ENCODE results near the gene CAVIN1.

CAVIN1 gene

GRCh38 chr17:42387661-42388380 lies 35.2 kb downstream of the CAVIN1 start:
- Histone ChIP-seq H3K79me2 (ENCODE audit: low read length) (peaks cover 33% of the 10 kb centered on the region), H3K36me3 (replicated peaks; ENCODE audit: insufficient read depth, low read length) (no peaks in the 10 kb centered on the region), H3K9me2 (replicated peaks; ENCODE audit: insufficient read depth, low read length) (no peaks in the 10 kb centered on the region), H3K4me2 (ENCODE audit: low read depth, low read length) (peak overlapping the region; percentile 87), H3K4me1 (ENCODE audit: low read length) (peaks cover 10% of the 10 kb centered on the region), H3K4me3 (ENCODE audit: low read length) (peak overlapping the region; percentile 85), H3K27me3 (replicated peaks; ENCODE audit: insufficient read depth, low read length) (no peaks in the 10 kb centered on the region), H4K20me1 (ENCODE audit: insufficient read depth, low read length) (no peaks in the 10 kb centered on the region), H3K9me3 (replicated peaks; ENCODE audit: insufficient read depth, low read length) (no peaks in the 10 kb centered on the region), H3F3A (ENCODE audit: insufficient read depth, low read length) (no peaks in the 10 kb centered on the region), H3K27ac (ENCODE audit: low read length) (peak overlapping the region; percentile 43; the same call in 1 of the 2 replicates), H2AFZ (ENCODE audit: low read length) (peak overlapping the region; percentile 85), H3K9ac (ENCODE audit: low read length) (peak overlapping the region; percentile 81)
- TF ChIP-seq EZH2phosphoT487 (IDR thresholded peaks at IDR 0.05; ENCODE audit: low read length) (no peak), CTCF (IDR thresholded peaks at IDR 0.05; ENCODE audit: low read length) (no peak), EZH2 (optimal IDR thresholded peaks at IDR 0.05; ENCODE audit: low read depth, low read length) (no peak)
- peak; percentile 18 for DNase-seq

- H3K79me2 ChIP-seq (ENCODE audit: low read length) = peaks cover 37% of the 10 kb centered on the region
- no peak for DNase-seq
These were observed 36.0 kb downstream of the CAVIN1 start for GRCh38 chr17:42386777-42387657.

GRCh38 chr17:42381898-42382297 lies 41.2 kb downstream of the CAVIN1 start:
- no peak for DNase-seq
- no peaks in the 10 kb centered on the region for H4K20me1 ChIP-seq (ENCODE audit: insufficient read depth, low read length)

More at GRCh38 chr17:42386777-42387657, 36.0 kb downstream of the CAVIN1 start:
- Histone ChIP-seq H3K9ac (ENCODE audit: low read length) (peak overlapping the region; percentile 81; the same call in 1 of the 2 replicates), H3K9me3 (replicated peaks; ENCODE audit: insufficient read depth, low read length) (no peaks in the 10 kb centered on the region), H3K4me2 (ENCODE audit: low read depth, low read length) (peak overlapping the region; percentile 87), H4K20me1 (ENCODE audit: insufficient read depth, low read length) (no peaks in the 10 kb centered on the region), H3K27me3 (replicated peaks; ENCODE audit: insufficient read depth, low read length) (no peaks in the 10 kb centered on the region), H3K27ac (ENCODE audit: low read length) (no peak overlapping the region), H3K36me3 (replicated peaks; ENCODE audit: insufficient read depth, low read length) (no peaks in the 10 kb centered on the region), H3K4me3 (ENCODE audit: low read length) (peak overlapping the region; percentile 85), H3K9me2 (replicated peaks; ENCODE audit: insufficient read depth, low read length) (no peaks in the 10 kb centered on the region), H3F3A (ENCODE audit: insufficient read depth, low read length) (no peaks in the 10 kb centered on the region), H3K4me1 (ENCODE audit: low read length) (peaks cover 10% of the 10 kb centered on the region), H2AFZ (ENCODE audit: low read length) (peak overlapping the region; percentile 85)
- TF ChIP-seq EZH2phosphoT487 (IDR thresholded peaks at IDR 0.05; ENCODE audit: low read length) = no peak
- no peak for TF ChIP-seq CTCF (IDR thresholded peaks at IDR 0.05; ENCODE audit: low read length)
- TF ChIP-seq EZH2 (optimal IDR thresholded peaks at IDR 0.05; ENCODE audit: low read depth, low read length) = no peak

More at GRCh38 chr17:42381898-42382297, 41.2 kb downstream of the CAVIN1 start:
- Histone ChIP-seq H3K9me2 (replicated peaks; ENCODE audit: insufficient read depth, low read length) (no peaks in the 10 kb centered on the region), H3K4me3 (ENCODE audit: low read length) (no peak overlapping the region), H3K9me3 (replicated peaks; ENCODE audit: insufficient read depth, low read length) (no peaks in the 10 kb centered on the region), H3K4me1 (ENCODE audit: low read length) (peaks cover under 1% of the 10 kb centered on the region), H3K79me2 (ENCODE audit: low read length) (peaks cover 40% of the 10 kb centered on the region), H3K9ac (ENCODE audit: low read length) (no peak overlapping the region), H3K27me3 (replicated peaks; ENCODE audit: insufficient read depth, low read length) (no peaks in the 10 kb centered on the region), H3K36me3 (replicated peaks; ENCODE audit: insufficient read depth, low read length) (no peaks in the 10 kb centered on the region), H3K27ac (ENCODE audit: low read length) (no peak overlapping the region), H2AFZ (ENCODE audit: low read length) (no peak overlapping the region), H3F3A (ENCODE audit: insufficient read depth, low read length) (no peaks in the 10 kb centered on the region), H3K4me2 (ENCODE audit: low read depth, low read length) (no peak overlapping the region)
- TF ChIP-seq EZH2phosphoT487 (IDR thresholded peaks at IDR 0.05; ENCODE audit: low read length) = no peak
- no peak for TF ChIP-seq CTCF (IDR thresholded peaks at IDR 0.05; ENCODE audit: low read length)
- no peak for TF ChIP-seq EZH2 (optimal IDR thresholded peaks at IDR 0.05; ENCODE audit: low read depth, low read length)
